Measurements from ENCODE around the gene CXCL5. TPM values are rescaled to one million over a fixed set of nuclear protein-coding genes. Genes with fewer than 3 reads are reported as not detected.

CXCL5 gene
- total and polyA plus RNA-seq, 10 of the 15 experiments (the other 5 are each of a cell fraction or from before 2014, with no cell fraction given): not detected

DNA sequence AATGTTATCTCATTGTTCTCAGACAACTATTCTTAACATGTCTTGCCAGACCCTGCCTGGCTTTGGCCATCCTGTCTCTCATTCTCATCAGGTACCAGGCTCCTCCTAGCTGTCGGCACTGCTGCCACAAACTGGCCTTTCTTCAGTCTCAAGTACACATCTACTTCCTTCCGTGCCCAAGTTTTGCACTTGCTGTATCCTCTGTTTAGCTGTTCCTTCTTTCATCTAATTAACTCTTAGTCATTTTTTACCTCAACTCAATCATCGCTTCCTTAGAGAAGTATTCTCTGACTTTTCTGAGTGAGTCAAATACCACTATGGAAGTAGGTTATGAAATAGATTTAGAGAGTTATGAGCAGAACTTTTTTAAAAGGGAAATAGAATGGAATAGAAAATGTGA, 20.3 kb upstream of the CXCL5 start:
- H3K4me2 ChIP-seq (ENCODE audit: control insufficient read depth, insufficient read depth): no peak overlapping the region
- 18% methylated on average over 3 of the region's 3 CpGs for WGBS (ENCODE audit: insufficient coverage, insufficient replicate concordance, low lambda C conversion rate, missing lambda C conversion rate)
- no peak for FAIRE-seq
- H3K4me3 ChIP-seq: no peak overlapping the region
- no peaks in the 10 kb centered on the region for H3K9me3 ChIP-seq (replicated peaks; ENCODE audit: control insufficient read depth, insufficient read depth, low read length)
- H3K9ac ChIP-seq (ENCODE audit: control insufficient read depth, insufficient read depth, low read length): no peak overlapping the region
- H3K27me3 ChIP-seq (replicated peaks in 1 of 2; ENCODE audit: control insufficient read depth in 2 of 2, insufficient read depth in 2 of 2, low read length in 1 of 2): no peaks in the 10 kb centered on the region
- ChIA-PET RAD21 (ENCODE audit: unreplicated experiment) (no interaction called here), POLR2A (no interaction called here), SMC1A (ENCODE audit: uncharacterized antibody, unreplicated experiment) (interaction anchor here (1.3 kb wide), 1 partner anchor 24 kb away, joined by 3 read pairs; no protein-coding TSS in a partner anchor), CTCF (no interaction called here)
- peak; percentile 35; the same call in 1 of the 3 replicates for ATAC-seq
- no peak for DNase-seq (ENCODE audit: low read depth, low spot score)
- no peaks in the 10 kb centered on the region for H3K36me3 ChIP-seq (ENCODE audit: control insufficient read depth in 2 of 2, insufficient read depth in 2 of 2, low read length in 1 of 2)
- no peaks in the 10 kb centered on the region for H3K79me2 ChIP-seq (ENCODE audit: control insufficient read depth, insufficient read depth, low read length)
- no peaks in the 10 kb centered on the region for H4K20me1 ChIP-seq (ENCODE audit: control insufficient read depth, insufficient read depth)
- H2AFZ ChIP-seq (ENCODE audit: control insufficient read depth, low read depth, low read length): no peak overlapping the region
- no peak overlapping the region for H3K27ac ChIP-seq (ENCODE audit: control insufficient read depth, insufficient read depth)
- in situ Hi-C loops (cut with MboI) (no loop called here), intact Hi-C loops (cut with micrococcal nuclease; ENCODE audit: unreplicated experiment) (no loop called here)
- no TSS peak for BruUV-seq (replicated peaks)
- H3K4me1 ChIP-seq (ENCODE audit: control insufficient read depth, insufficient read depth, low read length): no peaks in the 10 kb centered on the region
- no peak for TF ChIP-seq STAT3 (IDR thresholded peaks at IDR 0.05; ENCODE audit: low read depth, low read length)
- TF ChIP-seq, protein P1, sequence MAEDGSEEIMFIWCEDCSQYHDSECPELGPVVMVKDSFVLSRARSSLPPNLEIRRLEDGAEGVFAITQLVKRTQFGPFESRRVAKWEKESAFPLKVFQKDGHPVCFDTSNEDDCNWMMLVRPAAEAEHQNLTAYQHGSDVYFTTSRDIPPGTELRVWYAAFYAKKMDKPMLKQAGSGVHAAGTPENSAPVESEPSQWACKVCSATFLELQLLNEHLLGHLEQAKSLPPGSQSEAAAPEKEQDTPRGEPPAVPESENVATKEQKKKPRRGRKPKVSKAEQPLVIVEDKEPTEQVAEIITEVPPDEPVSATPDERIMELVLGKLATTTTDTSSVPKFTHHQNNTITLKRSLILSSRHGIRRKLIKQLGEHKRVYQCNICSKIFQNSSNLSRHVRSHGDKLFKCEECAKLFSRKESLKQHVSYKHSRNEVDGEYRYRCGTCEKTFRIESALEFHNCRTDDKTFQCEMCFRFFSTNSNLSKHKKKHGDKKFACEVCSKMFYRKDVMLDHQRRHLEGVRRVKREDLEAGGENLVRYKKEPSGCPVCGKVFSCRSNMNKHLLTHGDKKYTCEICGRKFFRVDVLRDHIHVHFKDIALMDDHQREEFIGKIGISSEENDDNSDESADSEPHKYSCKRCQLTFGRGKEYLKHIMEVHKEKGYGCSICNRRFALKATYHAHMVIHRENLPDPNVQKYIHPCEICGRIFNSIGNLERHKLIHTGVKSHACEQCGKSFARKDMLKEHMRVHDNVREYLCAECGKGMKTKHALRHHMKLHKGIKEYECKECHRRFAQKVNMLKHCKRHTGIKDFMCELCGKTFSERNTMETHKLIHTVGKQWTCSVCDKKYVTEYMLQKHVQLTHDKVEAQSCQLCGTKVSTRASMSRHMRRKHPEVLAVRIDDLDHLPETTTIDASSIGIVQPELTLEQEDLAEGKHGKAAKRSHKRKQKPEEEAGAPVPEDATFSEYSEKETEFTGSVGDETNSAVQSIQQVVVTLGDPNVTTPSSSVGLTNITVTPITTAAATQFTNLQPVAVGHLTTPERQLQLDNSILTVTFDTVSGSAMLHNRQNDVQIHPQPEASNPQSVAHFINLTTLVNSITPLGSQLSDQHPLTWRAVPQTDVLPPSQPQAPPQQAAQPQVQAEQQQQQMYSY (CRISPR knock-in tag; IDR thresholded peaks at IDR 0.05): no peak
- TF ChIP-seq BHLHE40 (IDR thresholded peaks at IDR 0.05; ENCODE audit: borderline replicate concordance in 1 of 2, low read depth in 2 of 2, low read length in 1 of 2): no peak
- TF ChIP-seq CHD2 (IDR thresholded peaks at IDR 0.05; ENCODE audit: borderline replicate concordance, low read depth, low read length): no peak
- TF ChIP-seq HDGF (IDR thresholded peaks at IDR 0.05): no peak
- TF ChIP-seq EP300 (IDR thresholded peaks at IDR 0.05; ENCODE audit: borderline replicate concordance in 1 of 2, control insufficient read depth in 1 of 2, low read depth in 2 of 2, low read length in 2 of 2): no peak
- TF ChIP-seq, protein P2, sequence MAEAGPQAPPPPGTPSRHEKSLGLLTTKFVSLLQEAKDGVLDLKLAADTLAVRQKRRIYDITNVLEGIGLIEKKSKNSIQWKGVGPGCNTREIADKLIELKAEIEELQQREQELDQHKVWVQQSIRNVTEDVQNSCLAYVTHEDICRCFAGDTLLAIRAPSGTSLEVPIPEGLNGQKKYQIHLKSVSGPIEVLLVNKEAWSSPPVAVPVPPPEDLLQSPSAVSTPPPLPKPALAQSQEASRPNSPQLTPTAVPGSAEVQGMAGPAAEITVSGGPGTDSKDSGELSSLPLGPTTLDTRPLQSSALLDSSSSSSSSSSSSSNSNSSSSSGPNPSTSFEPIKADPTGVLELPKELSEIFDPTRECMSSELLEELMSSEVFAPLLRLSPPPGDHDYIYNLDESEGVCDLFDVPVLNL (IDR thresholded peaks at IDR 0.05; ENCODE audit: low read depth, low read length): no peak
- no peak for TF ChIP-seq SUZ12 (IDR thresholded peaks at IDR 0.05; ENCODE audit: unreplicated experiment)
- no peak for TF ChIP-seq GATAD2B (conservative IDR thresholded peaks at IDR 0.05; ENCODE audit: low read depth)
- TF ChIP-seq, protein P3, sequence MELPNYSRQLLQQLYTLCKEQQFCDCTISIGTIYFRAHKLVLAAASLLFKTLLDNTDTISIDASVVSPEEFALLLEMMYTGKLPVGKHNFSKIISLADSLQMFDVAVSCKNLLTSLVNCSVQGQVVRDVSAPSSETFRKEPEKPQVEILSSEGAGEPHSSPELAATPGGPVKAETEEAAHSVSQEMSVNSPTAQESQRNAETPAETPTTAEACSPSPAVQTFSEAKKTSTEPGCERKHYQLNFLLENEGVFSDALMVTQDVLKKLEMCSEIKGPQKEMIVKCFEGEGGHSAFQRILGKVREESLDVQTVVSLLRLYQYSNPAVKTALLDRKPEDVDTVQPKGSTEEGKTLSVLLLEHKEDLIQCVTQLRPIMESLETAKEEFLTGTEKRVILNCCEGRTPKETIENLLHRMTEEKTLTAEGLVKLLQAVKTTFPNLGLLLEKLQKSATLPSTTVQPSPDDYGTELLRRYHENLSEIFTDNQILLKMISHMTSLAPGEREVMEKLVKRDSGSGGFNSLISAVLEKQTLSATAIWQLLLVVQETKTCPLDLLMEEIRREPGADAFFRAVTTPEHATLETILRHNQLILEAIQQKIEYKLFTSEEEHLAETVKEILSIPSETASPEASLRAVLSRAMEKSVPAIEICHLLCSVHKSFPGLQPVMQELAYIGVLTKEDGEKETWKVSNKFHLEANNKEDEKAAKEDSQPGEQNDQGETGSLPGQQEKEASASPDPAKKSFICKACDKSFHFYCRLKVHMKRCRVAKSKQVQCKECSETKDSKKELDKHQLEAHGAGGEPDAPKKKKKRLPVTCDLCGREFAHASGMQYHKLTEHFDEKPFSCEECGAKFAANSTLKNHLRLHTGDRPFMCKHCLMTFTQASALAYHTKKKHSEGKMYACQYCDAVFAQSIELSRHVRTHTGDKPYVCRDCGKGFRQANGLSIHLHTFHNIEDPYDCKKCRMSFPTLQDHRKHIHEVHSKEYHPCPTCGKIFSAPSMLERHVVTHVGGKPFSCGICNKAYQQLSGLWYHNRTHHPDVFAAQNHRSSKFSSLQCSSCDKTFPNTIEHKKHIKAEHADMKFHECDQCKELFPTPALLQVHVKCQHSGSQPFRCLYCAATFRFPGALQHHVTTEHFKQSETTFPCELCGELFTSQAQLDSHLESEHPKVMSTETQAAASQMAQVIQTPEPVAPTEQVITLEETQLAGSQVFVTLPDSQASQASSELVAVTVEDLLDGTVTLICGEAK (IDR thresholded peaks at IDR 0.05; ENCODE audit: borderline replicate concordance): no peak
- TF ChIP-seq MYC (IDR thresholded peaks at IDR 0.05; ENCODE audit: insufficient read depth, insufficient read length, insufficient replicate concordance, low read length, severe bottlenecking): no peak
- TF ChIP-seq, protein P4, sequence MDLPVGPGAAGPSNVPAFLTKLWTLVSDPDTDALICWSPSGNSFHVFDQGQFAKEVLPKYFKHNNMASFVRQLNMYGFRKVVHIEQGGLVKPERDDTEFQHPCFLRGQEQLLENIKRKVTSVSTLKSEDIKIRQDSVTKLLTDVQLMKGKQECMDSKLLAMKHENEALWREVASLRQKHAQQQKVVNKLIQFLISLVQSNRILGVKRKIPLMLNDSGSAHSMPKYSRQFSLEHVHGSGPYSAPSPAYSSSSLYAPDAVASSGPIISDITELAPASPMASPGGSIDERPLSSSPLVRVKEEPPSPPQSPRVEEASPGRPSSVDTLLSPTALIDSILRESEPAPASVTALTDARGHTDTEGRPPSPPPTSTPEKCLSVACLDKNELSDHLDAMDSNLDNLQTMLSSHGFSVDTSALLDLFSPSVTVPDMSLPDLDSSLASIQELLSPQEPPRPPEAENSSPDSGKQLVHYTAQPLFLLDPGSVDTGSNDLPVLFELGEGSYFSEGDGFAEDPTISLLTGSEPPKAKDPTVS (IDR thresholded peaks at IDR 0.05; ENCODE audit: low read depth, low read length): no peak
- no peak for TF ChIP-seq CHD4 (IDR thresholded peaks at IDR 0.05)

Measured in GM12878 (cell line).